ENCODE data around the gene RGL3.

Gene RGL3

GRCh38 chr19:11399667-11400066, 19.4 kb downstream of the RGL3 start:
- no peak overlapping the region for H3K4me3 ChIP-seq (ENCODE audit: low read depth, low read length)
- no peak for TF ChIP-seq CTCF (IDR thresholded peaks at IDR 0.05; ENCODE audit: low read depth, low read length)

- no peak overlapping the region for H3K4me3 ChIP-seq (ENCODE audit: low read depth, low read length)
- no peak for TF ChIP-seq CTCF (IDR thresholded peaks at IDR 0.05; ENCODE audit: low read depth, low read length)
These were observed 22.0 kb downstream of the RGL3 start for GRCh38 chr19:11397089-11397610.

GRCh38 chr19:11390933-11391680, 28.0 kb downstream of the RGL3 start:
- no peak for TF ChIP-seq CTCF (IDR thresholded peaks at IDR 0.05; ENCODE audit: low read depth, low read length)
- H3K4me3 ChIP-seq (ENCODE audit: low read depth, low read length) = no peak overlapping the region

GRCh38 chr19:11390359-11390758, 28.8 kb downstream of the RGL3 start:
- H3K4me3 ChIP-seq (ENCODE audit: low read depth, low read length) = no peak overlapping the region
- no peak for TF ChIP-seq CTCF (IDR thresholded peaks at IDR 0.05; ENCODE audit: low read depth, low read length)

- H3K4me3 ChIP-seq (ENCODE audit: low read depth, low read length) = no peak overlapping the region
- TF ChIP-seq CTCF (IDR thresholded peaks at IDR 0.05; ENCODE audit: low read depth, low read length) = no peak
These were observed 31.7 kb downstream of the RGL3 start for GRCh38 chr19:11387162-11388034.

GRCh38 chr19:11384778-11385129, 34.4 kb downstream of the RGL3 start:
- H3K4me3 ChIP-seq (ENCODE audit: low read depth, low read length) = no peak overlapping the region
- no peak for TF ChIP-seq CTCF (IDR thresholded peaks at IDR 0.05; ENCODE audit: low read depth, low read length)

GRCh38 chr19:11383706-11384048, 35.4 kb downstream of the RGL3 start:
- no peak for TF ChIP-seq CTCF (IDR thresholded peaks at IDR 0.05; ENCODE audit: low read depth, low read length)
- no peak overlapping the region; the same call in 1 of the 2 replicates for H3K4me3 ChIP-seq (ENCODE audit: low read depth, low read length)

Measured in WI38 (cell line).